NOMO-1 (cell line): ENCODE results near the gene WNT7A.

Source experiments
- DNase-seq, 2 experiments: peaks; one replicate each; lab custom pipeline; 2025; ENCODE audit not compliant: unreplicated experiment in 2 of 2; lab: John Stamatoyannopoulos, UW

WNT7A gene

GRCh38 chr3:13798401-13798800, 81.5 kb downstream of the WNT7A start:
- no peak for DNase-seq

- no peak for DNase-seq
Measured at GRCh38 chr3:13796701-13797460, 83.0 kb downstream of the WNT7A start.

GRCh38 chr3:13795816-13796215, 84.1 kb downstream of the WNT7A start:
- DNase-seq, result no peak

GRCh38 chr3:13794322-13794721, 85.5 kb downstream of the WNT7A start:
- no peak for DNase-seq

- no peak for DNase-seq
Measured at GRCh38 chr3:13793451-13793850, 86.4 kb downstream of the WNT7A start.

- DNase-seq, result no peak
Measured at GRCh38 chr3:13792512-13793371, 87.1 kb downstream of the WNT7A start.

GRCh38 chr3:13792051-13792490, 87.8 kb downstream of the WNT7A start:
- DNase-seq, result no peak

GRCh38 chr3:13791198-13792050, 88.4 kb downstream of the WNT7A start:
- DNase-seq, result no peak

- DNase-seq, result no peak
Measured at GRCh38 chr3:13790376-13791197, 89.3 kb downstream of the WNT7A start.

GRCh38 chr3:13788522-13789424, 91.1 kb downstream of the WNT7A start:
- DNase-seq, result no peak

GRCh38 chr3:13787533-13788132, 92.2 kb downstream of the WNT7A start:
- no peak for DNase-seq

GRCh38 chr3:13786811-13787210, 93.1 kb downstream of the WNT7A start:
- no peak for DNase-seq

GRCh38 chr3:13785853-13786436, 93.9 kb downstream of the WNT7A start:
- DNase-seq, result no peak

- DNase-seq, result no peak
Measured at GRCh38 chr3:13785351-13785750, 94.5 kb downstream of the WNT7A start.

- no peak for DNase-seq
Measured at GRCh38 chr3:13783476-13783875, 96.4 kb downstream of the WNT7A start.

GRCh38 chr3:13782501-13782900, 97.4 kb downstream of the WNT7A start:
- no peak for DNase-seq

GRCh38 chr3:13781417-13781816, 98.5 kb downstream of the WNT7A start:
- no peak for DNase-seq

- no peak for DNase-seq
Measured at GRCh38 chr3:13780432-13781176, 99.3 kb downstream of the WNT7A start.
